Endothelial cell of umbilical vein (primary cell): ENCODE results near the gene PLD6. TPM values are rescaled to one million over a fixed set of nuclear protein-coding genes. Genes with fewer than 3 reads are reported as not detected.

Experiments
- BruUV-seq: library from RNA; stranded (reverse); fragments of 400-500 nt; replicated peaks from 2 replicates; lab custom pipeline; 2021; lab: Mats Ljungman, UMichigan
- CTCF ChIA-PET: fragments of 300-600, 350-600 bp; sonication (Branson Sonifier 250); formaldehyde crosslinking; loops from one replicate; lab custom pipeline; 2021; ENCODE audit warnings: antibody characterized with exemption, inconsistent platforms; lab: Charles Lee
- POLR2A ChIA-PET: fragments of 300-600, 350-600 bp; sonication (Branson Sonifier 250); formaldehyde crosslinking; loops from one replicate; lab custom pipeline; 2021; ENCODE audit warnings: antibody characterized with exemption, inconsistent platforms; lab: Charles Lee
- DNase-seq: peaks from one replicate; pipeline ENCODE4 v3.0.0-alpha.2; 2011; ENCODE audit warnings: low read depth, low spot score
- FAIRE-seq: peaks from 2 replicates; lab custom pipeline; 2011; peaks lifted over from hg19 to GRCh38; lab: Jason Lieb, UNC
- H2AFZ ChIP-seq: 2 replicates; pipeline ENCODE4 v1.6.0; 2012; ENCODE audit warnings: low read depth, low read length, control low read depth, inconsistent platforms
- H3K27ac ChIP-seq: 2 replicates; pipeline ENCODE4 v1.5.1; 2011; ENCODE audit warnings: low read depth, mild to moderate bottlenecking, control low read depth, low read length, moderate library complexity; ENCODE audit not compliant: insufficient read depth
- H3K27me3 ChIP-seq, 2 experiments: 2 replicates each; pipeline versions ENCODE4 v1.6.0 to v1.6.1; 2011; ENCODE audit warnings: low read length in 2 of 2, mixed read lengths in 1 of 2; ENCODE audit not compliant: control insufficient read depth in 2 of 2, insufficient read depth in 2 of 2
- H3K36me3 ChIP-seq, 2 experiments: 2 replicates in 1 of 2; 3 replicates in 1 of 2; pipeline ENCODE4 v1.5.1; 2011; ENCODE audit warnings: low read length in 2 of 2, mild to moderate bottlenecking in 1 of 2, moderate library complexity in 1 of 2; ENCODE audit not compliant: control insufficient read depth in 2 of 2, insufficient read depth in 2 of 2; ENCODE audit errors: extremely low read depth in 1 of 2
- H3K4me1 ChIP-seq: 3 replicates; pipeline ENCODE4 v1.5.1; 2011; ENCODE audit warnings: mild to moderate bottlenecking, low read length; ENCODE audit not compliant: control insufficient read depth, insufficient read depth; ENCODE audit errors: extremely low read depth
- H3K4me2 ChIP-seq: 2 replicates; pipeline ENCODE4 v1.6.1; 2011; ENCODE audit warnings: low read length, control low read depth, mixed read lengths; ENCODE audit not compliant: insufficient read depth
- H3K4me3 ChIP-seq, 3 experiments: fragments of 200-600 bp in 1 of 3; sonication (generic), shearing (Covaris generic) in 1 of 3; replicated peaks in 1 of 3; 2 replicates each; pipeline ENCODE4 v1.5.1; 2011 to 2016; ENCODE audit warnings: control low read depth in 3 of 3, low read length in 3 of 3, mild to moderate bottlenecking in 2 of 3, inconsistent platforms in 1 of 3, low read depth in 1 of 3, moderate library complexity in 1 of 3; ENCODE audit not compliant: insufficient read depth in 1 of 3
- H3K79me2 ChIP-seq: 2 replicates; pipeline ENCODE4 v1.6.0; 2012; ENCODE audit warnings: low read length, inconsistent platforms; ENCODE audit not compliant: control insufficient read depth, insufficient read depth
- H3K9ac ChIP-seq: replicated peaks from 2 replicates; pipeline ENCODE3; 2011; ENCODE audit warnings: low read length, control low read depth; ENCODE audit not compliant: insufficient read depth; ENCODE audit errors: extremely low read depth
- H3K9me1 ChIP-seq: replicated peaks from 3 replicates; pipeline ENCODE4 v1.6.0; 2011; ENCODE audit warnings: mild to moderate bottlenecking, low read length; ENCODE audit not compliant: control insufficient read depth, insufficient read depth; ENCODE audit errors: extremely low read depth
- H3K9me3 ChIP-seq: replicated peaks from 2 replicates; pipeline ENCODE4 v1.5.1; 2012; ENCODE audit warnings: low read length, inconsistent platforms; ENCODE audit not compliant: control insufficient read depth, insufficient read depth
- H4K20me1 ChIP-seq: replicated peaks from 2 replicates; pipeline ENCODE3; 2011; ENCODE audit warnings: mild to moderate bottlenecking, low read length; ENCODE audit not compliant: control insufficient read depth, insufficient read depth; ENCODE audit errors: extremely low read depth
- EZH2 ChIP-seq: IDR thresholded peaks from 2 replicates; pipeline ENCODE4 v1.6.1; 2012; ENCODE audit warnings: borderline replicate concordance, low read depth, mild to moderate bottlenecking, moderate library complexity, low read length, inconsistent platforms; ENCODE audit not compliant: severe bottlenecking
- FOS ChIP-seq: IDR thresholded peaks from 2 replicates; pipeline ENCODE4 v1.6.1; 2011; ENCODE audit warnings: mild to moderate bottlenecking, low read length, moderate library complexity, borderline replicate concordance; ENCODE audit not compliant: insufficient read depth
- GATA2 ChIP-seq: IDR thresholded peaks from 2 replicates; pipeline ENCODE4 v1.7.0; 2011; ENCODE audit warnings: low read depth, mild to moderate bottlenecking, moderate library complexity, mixed read lengths, low read length; ENCODE audit not compliant: insufficient read length, insufficient read depth
- JUN ChIP-seq: IDR thresholded peaks from 2 replicates; pipeline ENCODE4 v1.6.1; 2011; ENCODE audit warnings: borderline replicate concordance, low read depth; ENCODE audit not compliant: insufficient read length, insufficient read depth
- MAX ChIP-seq: IDR thresholded peaks from 2 replicates; pipeline ENCODE4 v1.6.1; 2011; ENCODE audit not compliant: insufficient read depth, insufficient read length
- MYC ChIP-seq: IDR thresholded peaks from one replicate; pipeline ENCODE4 v1.6.1; 2011; ENCODE audit warnings: mild to moderate bottlenecking, low read depth, low read length
- POLR2A ChIP-seq: IDR thresholded peaks from 2 replicates; pipeline ENCODE4 v1.6.1; 2012; ENCODE audit warnings: low read depth, mild to moderate bottlenecking, control low read depth, low read length
- POLR2AphosphoS5 ChIP-seq: IDR thresholded peaks from 2 replicates; pipeline ENCODE4 v1.6.1; 2012; ENCODE audit warnings: low read depth, mild to moderate bottlenecking, control low read depth, low read length, moderate library complexity; ENCODE audit not compliant: insufficient read depth
- dilution Hi-C: fragments of 300-500 bp; cut with MboI; formaldehyde crosslinking; loops from one replicate; pipeline ENCODE4 v1.15.0; 2019; ENCODE audit warnings: low sequenced_read_pairs; ENCODE audit not compliant: extremely low pct_ligation_motif_present
- intact Hi-C: fragments of 100-400 bp; cut with micrococcal nuclease; formaldehyde crosslinking; loops from one replicate; pipeline ENCODE4 v1.10.0; 2022
- polyA plus RNA-seq, 4 experiments: library from polyadenylated mRNA; depleted of rRNA in 3 of 4; stranded (reverse) in 3 of 4; unstranded in 1 of 4; fragments of >200 nt; gene quantifications; 2 replicates each; pipeline versions ENCODE4 v1.2.1 to v1.2.3, GENCODE V29; 2011 to 2012; ENCODE audit warnings: missing spikeins in 1 of 4
- total RNA-seq: library from RNA; stranded (reverse); gene quantifications from 2 replicates; pipeline ENCODE4 v1.2.3, GENCODE V29; 2021
- TF ChIP-seq, protein P1 (sequence below), 2 donors: IDR thresholded peaks; 1 replicate in 1 of 2; 2 replicates in 1 of 2; pipeline ENCODE4 v1.5.1; 2011; ENCODE audit warnings: low read length in 2 of 2, mild to moderate bottlenecking in 2 of 2, moderate library complexity in 2 of 2, control low read depth in 1 of 2, inconsistent platforms in 1 of 2, low read depth in 1 of 2; ENCODE audit not compliant: insufficient read depth in 1 of 2; ENCODE audit errors: extremely low read depth in 1 of 2

The PLD6 gene
- total and polyA plus RNA-seq, 2 donors (not counting 3 experiments of a cell fraction or from before 2014, with no cell fraction given): 2.9 to 4.4 TPM

DNA sequence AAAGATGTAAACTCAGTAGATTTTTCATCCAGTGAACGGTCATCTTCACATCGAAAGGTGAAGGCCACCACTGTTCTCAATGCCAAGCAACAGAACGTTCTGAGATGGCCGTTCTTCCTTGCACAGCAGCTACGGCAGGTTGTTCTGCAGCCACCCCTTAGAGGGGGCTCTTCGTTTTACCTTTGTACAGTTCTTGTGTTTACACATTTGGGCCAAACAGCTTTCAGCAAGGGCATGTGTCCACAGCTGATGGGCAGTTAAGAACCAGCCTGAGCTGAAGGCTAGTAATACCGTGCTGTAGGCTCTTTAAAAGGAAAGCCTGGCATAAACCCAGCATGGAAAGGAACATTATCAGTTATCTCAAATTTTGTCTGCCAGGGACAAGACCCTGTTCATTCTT lies 15.9 kb downstream of the PLD6 start:
- intact Hi-C loops: loop anchor here (2.0 to 5.0 kb wide), 2 partner anchors 47 to 193 kb away; partner anchors contain the start of gene FLCN

More for the DNA sequence above, 15.9 kb downstream of the PLD6 start:
- ChIA-PET POLR2A (no interaction called here), CTCF (interaction anchor here (1.3 to 3.4 kb wide), 5 partner anchors 9 to 49 kb away, joined by 3 to 16 read pairs (median 6); no protein-coding TSS in a partner anchor)
- H3K9me1 ChIP-seq: no peaks in the 10 kb centered on the region
- H3K4me1 ChIP-seq: peaks cover 32% of the 10 kb centered on the region
- TF ChIP-seq FOS (no peak), MAX (no peak), EZH2 (no peak), GATA2 (no peak), POLR2A (no peak), MYC (no peak), JUN (no peak), POLR2AphosphoS5 (no peak)
- TF ChIP-seq, protein P1, sequence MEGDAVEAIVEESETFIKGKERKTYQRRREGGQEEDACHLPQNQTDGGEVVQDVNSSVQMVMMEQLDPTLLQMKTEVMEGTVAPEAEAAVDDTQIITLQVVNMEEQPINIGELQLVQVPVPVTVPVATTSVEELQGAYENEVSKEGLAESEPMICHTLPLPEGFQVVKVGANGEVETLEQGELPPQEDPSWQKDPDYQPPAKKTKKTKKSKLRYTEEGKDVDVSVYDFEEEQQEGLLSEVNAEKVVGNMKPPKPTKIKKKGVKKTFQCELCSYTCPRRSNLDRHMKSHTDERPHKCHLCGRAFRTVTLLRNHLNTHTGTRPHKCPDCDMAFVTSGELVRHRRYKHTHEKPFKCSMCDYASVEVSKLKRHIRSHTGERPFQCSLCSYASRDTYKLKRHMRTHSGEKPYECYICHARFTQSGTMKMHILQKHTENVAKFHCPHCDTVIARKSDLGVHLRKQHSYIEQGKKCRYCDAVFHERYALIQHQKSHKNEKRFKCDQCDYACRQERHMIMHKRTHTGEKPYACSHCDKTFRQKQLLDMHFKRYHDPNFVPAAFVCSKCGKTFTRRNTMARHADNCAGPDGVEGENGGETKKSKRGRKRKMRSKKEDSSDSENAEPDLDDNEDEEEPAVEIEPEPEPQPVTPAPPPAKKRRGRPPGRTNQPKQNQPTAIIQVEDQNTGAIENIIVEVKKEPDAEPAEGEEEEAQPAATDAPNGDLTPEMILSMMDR (IDR thresholded peaks at IDR 0.05; ENCODE audit: extremely low read depth in 1 of 2, insufficient read depth in 1 of 2, low read depth in 1 of 2, low read length in 2 of 2): no peak
- H3K27me3 ChIP-seq: no peaks in the 10 kb centered on the region
- FAIRE-seq: no peak
- H2AFZ ChIP-seq: no peak overlapping the region
- BruUV-seq: no TSS peak
- H3K27ac ChIP-seq: peak overlapping the region; percentile 13
- no peak overlapping the region for H3K4me3 ChIP-seq
- H3K79me2 ChIP-seq: no peaks in the 10 kb centered on the region
- H4K20me1 ChIP-seq: no peaks in the 10 kb centered on the region
- H3K36me3 ChIP-seq: peaks cover 0 to 2% of the 10 kb centered on the region in 2 experiments
- no peak overlapping the region for H3K9ac ChIP-seq
- DNase-seq: no peak
- no peaks in the 10 kb centered on the region for H3K9me3 ChIP-seq
- dilution Hi-C loops: no loop called here
- no peak overlapping the region for H3K4me2 ChIP-seq
